HL-60 (cell line): ENCODE measurements around the gene COLQ.

ENCODE experiments used
- CTCF ChIP-seq: IDR thresholded peaks from one replicate; pipeline ENCODE4 v1.5.1; 2011; ENCODE audit warnings: low read length, control low read depth, inconsistent platforms; ENCODE audit not compliant: insufficient read depth
- GABPA ChIP-seq: IDR thresholded peaks from 2 replicates; pipeline ENCODE4 v1.6.1; 2012; ENCODE audit warnings: low read depth
- POLR2AphosphoS5 ChIP-seq: IDR thresholded peaks from 2 replicates; pipeline ENCODE4 v1.6.1; 2012; ENCODE audit warnings: low read depth
- REST ChIP-seq: IDR thresholded peaks from 2 replicates; pipeline ENCODE4 v1.6.1; 2012; ENCODE audit warnings: low read depth; ENCODE audit not compliant: insufficient replicate concordance

- TF ChIP-seq CTCF, result no peak
- no peak for TF ChIP-seq GABPA
- TF ChIP-seq REST, result no peak
- TF ChIP-seq POLR2AphosphoS5, result no peak
Observed at GRCh38 chr3:15488002-15488401, 33.5 kb downstream of the COLQ start.
